GM23338 (cell line): ENCODE measurements around the gene DAPK1.

ENCODE experiments used
- CREB1 ChIP-seq: fragments of 250-450 bp; sonication (Bioruptor Pico); IDR thresholded peaks from 2 replicates; pipeline ENCODE4 v1.5.0; 2020; ENCODE audit warnings: low read depth, mild to moderate bottlenecking, moderate library complexity
- EZH2 ChIP-seq: fragments of 200-600 bp; sonication (generic); IDR thresholded peaks from one replicate; pipeline ENCODE4 v1.8.0; 2017; ENCODE audit warnings: antibody characterized with exemption, mild to moderate bottlenecking, low read depth; ENCODE audit not compliant: unreplicated experiment
- EZH2phosphoT487 ChIP-seq: fragments of 200-600 bp; sonication (generic); IDR thresholded peaks from one replicate; pipeline ENCODE4 v1.8.1; 2018; ENCODE audit warnings: antibody characterized with exemption; ENCODE audit not compliant: unreplicated experiment
- JUNB ChIP-seq: IDR thresholded peaks from one replicate; pipeline ENCODE4 v1.6.1; 2016; ENCODE audit warnings: antibody characterized with exemption; ENCODE audit not compliant: unreplicated experiment
- POLR2AphosphoS5 ChIP-seq: IDR thresholded peaks from 2 replicates; pipeline ENCODE4 v1.6.1; 2016; ENCODE audit warnings: antibody characterized with exemption, low read depth
- ZNF331 ChIP-seq: fragments of 250-450 bp; sonication (Bioruptor Pico); IDR thresholded peaks from 2 replicates; pipeline ENCODE4 v1.5.0; 2020; ENCODE audit warnings: low read depth, mild to moderate bottlenecking, moderate library complexity
- TF ChIP-seq, protein P1 (sequence below), 2 experiments: fragments of 200-600 bp in 1 of 2; sonication (generic) in 1 of 2; conservative IDR thresholded peaks; 2 replicates each; pipeline versions ENCODE4 v1.5.1 to v1.6.1; 2016 to 2017; ENCODE audit warnings: antibody characterized with exemption in 2 of 2, low read depth in 2 of 2, mild to moderate bottlenecking in 2 of 2, moderate library complexity in 1 of 2
- TF ChIP-seq, protein P2 (sequence below): IDR thresholded peaks from one replicate; pipeline ENCODE4 v1.6.1; 2018; ENCODE audit warnings: antibody characterized with exemption; ENCODE audit not compliant: unreplicated experiment

DNA sequence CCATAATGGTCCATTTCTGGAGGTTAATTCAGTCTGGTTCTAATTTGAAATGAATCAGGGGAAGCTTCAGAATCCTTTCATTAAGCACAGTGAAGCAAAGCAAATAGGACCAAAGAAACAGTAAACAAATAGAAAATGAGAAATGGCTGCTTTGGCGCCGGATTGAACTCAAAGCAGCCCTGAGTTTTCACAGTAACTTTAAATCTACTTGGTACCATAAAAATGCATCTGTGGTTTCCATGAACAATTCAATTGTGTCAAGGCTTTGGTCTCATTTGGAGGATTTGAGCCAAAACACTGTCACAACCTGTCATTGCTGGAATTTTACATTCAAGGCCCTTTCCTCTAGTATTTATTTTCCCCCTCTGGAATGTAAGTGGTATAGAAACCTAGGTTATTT lies 25.9 kb upstream of the DAPK1 start:
- TF ChIP-seq, protein P1, sequence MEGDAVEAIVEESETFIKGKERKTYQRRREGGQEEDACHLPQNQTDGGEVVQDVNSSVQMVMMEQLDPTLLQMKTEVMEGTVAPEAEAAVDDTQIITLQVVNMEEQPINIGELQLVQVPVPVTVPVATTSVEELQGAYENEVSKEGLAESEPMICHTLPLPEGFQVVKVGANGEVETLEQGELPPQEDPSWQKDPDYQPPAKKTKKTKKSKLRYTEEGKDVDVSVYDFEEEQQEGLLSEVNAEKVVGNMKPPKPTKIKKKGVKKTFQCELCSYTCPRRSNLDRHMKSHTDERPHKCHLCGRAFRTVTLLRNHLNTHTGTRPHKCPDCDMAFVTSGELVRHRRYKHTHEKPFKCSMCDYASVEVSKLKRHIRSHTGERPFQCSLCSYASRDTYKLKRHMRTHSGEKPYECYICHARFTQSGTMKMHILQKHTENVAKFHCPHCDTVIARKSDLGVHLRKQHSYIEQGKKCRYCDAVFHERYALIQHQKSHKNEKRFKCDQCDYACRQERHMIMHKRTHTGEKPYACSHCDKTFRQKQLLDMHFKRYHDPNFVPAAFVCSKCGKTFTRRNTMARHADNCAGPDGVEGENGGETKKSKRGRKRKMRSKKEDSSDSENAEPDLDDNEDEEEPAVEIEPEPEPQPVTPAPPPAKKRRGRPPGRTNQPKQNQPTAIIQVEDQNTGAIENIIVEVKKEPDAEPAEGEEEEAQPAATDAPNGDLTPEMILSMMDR (conservative IDR thresholded peaks at IDR 0.05; ENCODE audit: low read depth in 2 of 2), result no peak
- TF ChIP-seq, protein P2, sequence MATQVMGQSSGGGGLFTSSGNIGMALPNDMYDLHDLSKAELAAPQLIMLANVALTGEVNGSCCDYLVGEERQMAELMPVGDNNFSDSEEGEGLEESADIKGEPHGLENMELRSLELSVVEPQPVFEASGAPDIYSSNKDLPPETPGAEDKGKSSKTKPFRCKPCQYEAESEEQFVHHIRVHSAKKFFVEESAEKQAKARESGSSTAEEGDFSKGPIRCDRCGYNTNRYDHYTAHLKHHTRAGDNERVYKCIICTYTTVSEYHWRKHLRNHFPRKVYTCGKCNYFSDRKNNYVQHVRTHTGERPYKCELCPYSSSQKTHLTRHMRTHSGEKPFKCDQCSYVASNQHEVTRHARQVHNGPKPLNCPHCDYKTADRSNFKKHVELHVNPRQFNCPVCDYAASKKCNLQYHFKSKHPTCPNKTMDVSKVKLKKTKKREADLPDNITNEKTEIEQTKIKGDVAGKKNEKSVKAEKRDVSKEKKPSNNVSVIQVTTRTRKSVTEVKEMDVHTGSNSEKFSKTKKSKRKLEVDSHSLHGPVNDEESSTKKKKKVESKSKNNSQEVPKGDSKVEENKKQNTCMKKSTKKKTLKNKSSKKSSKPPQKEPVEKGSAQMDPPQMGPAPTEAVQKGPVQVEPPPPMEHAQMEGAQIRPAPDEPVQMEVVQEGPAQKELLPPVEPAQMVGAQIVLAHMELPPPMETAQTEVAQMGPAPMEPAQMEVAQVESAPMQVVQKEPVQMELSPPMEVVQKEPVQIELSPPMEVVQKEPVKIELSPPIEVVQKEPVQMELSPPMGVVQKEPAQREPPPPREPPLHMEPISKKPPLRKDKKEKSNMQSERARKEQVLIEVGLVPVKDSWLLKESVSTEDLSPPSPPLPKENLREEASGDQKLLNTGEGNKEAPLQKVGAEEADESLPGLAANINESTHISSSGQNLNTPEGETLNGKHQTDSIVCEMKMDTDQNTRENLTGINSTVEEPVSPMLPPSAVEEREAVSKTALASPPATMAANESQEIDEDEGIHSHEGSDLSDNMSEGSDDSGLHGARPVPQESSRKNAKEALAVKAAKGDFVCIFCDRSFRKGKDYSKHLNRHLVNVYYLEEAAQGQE, result no peak
- TF ChIP-seq EZH2 (no peak), EZH2phosphoT487 (no peak), CREB1 (CRISPR knock-in tag) (no peak), POLR2AphosphoS5 (no peak), JUNB (no peak), ZNF331 (CRISPR knock-in tag) (no peak)
